Lung (tissue), 12 donors: ENCODE data around the gene DLG2. TPM values are rescaled to one million over a fixed set of nuclear protein-coding genes. Genes with fewer than 3 reads are reported as not detected.
"Not testable (repeated sequence)": the region's sequence is repeated elsewhere in the genome, so short reads cannot be mapped to it uniquely, and the experiment has no call there.

ENCODE experiments used
- ATAC-seq: fragments of 200-7000 bp; cut with Tn5 transposase; one replicate; pipeline ENCODE4 v1.9.1; 2020; ENCODE audit warnings: moderate number of reproducible peaks; ENCODE audit not compliant: insufficient read depth, low FRiP score
- DNase-seq, 3 donors: peaks; one replicate each; pipeline ENCODE4 v3.0.0-alpha.2; 2013 to 2017
- H3K27ac ChIP-seq, 2 donors: one replicate each; pipeline ENCODE4 v1.5.1; 2013; ENCODE audit warnings: mild to moderate bottlenecking in 2 of 2, moderate library complexity in 2 of 2, control low read depth in 1 of 2, inconsistent platforms in 1 of 2, low read depth in 1 of 2, low read length in 1 of 2
- H3K27me3 ChIP-seq, 3 donors: one replicate each; pipeline ENCODE4 v1.5.1; 2013; ENCODE audit warnings: low read length in 2 of 3; ENCODE audit not compliant: control insufficient read depth in 3 of 3, insufficient read depth in 3 of 3
- H3K36me3 ChIP-seq, 4 donors: one replicate each; pipeline ENCODE4 v1.5.1; 2013; ENCODE audit warnings: low read length in 4 of 4, mild to moderate bottlenecking in 1 of 4, moderate library complexity in 1 of 4; ENCODE audit not compliant: control insufficient read depth in 4 of 4, insufficient read depth in 4 of 4
- H3K4me1 ChIP-seq, 5 donors: one replicate each; pipeline ENCODE4 v1.5.1; 2013; ENCODE audit warnings: low read length in 5 of 5, mild to moderate bottlenecking in 2 of 5, moderate library complexity in 1 of 5; ENCODE audit not compliant: control insufficient read depth in 5 of 5, insufficient read depth in 5 of 5
- H3K4me3 ChIP-seq: one replicate; pipeline ENCODE4 v1.5.1; 2013; ENCODE audit warnings: mild to moderate bottlenecking, control low read depth, moderate library complexity
- H3K9ac ChIP-seq, 2 donors: one replicate each; pipeline ENCODE4 v1.5.1; 2013; ENCODE audit warnings: low read length in 2 of 2, control low read depth in 1 of 2; ENCODE audit not compliant: insufficient read depth in 1 of 2
- H3K9me3 ChIP-seq, 4 donors: one replicate each; pipeline ENCODE4 v1.5.1; 2013; ENCODE audit warnings: low read length in 3 of 4, mild to moderate bottlenecking in 1 of 4, moderate library complexity in 1 of 4; ENCODE audit not compliant: control insufficient read depth in 4 of 4, insufficient read depth in 3 of 4
- CTCF ChIP-seq: IDR thresholded peaks from 2 replicates; pipeline ENCODE4 v1.5.1; 2012; ENCODE audit warnings: mild to moderate bottlenecking; ENCODE audit errors: control extremely low read depth, extremely low read depth
- WGBS, 2 donors: extraction: QIAGEN DNeasy Blood & Tissue Kit; methylation state at CpG; one replicate each; pipeline ENCODE4 v1.1.7; 2013; 5-methylcytosine and 5-hydroxymethylcytosine counted together
- polyA plus RNA-seq, 2 donors: library from polyadenylated mRNA; stranded (reverse); fragments of 200-250 nt; gene quantifications; one replicate each; pipeline ENCODE4 v1.2.1, GENCODE V29; 2013
- total RNA-seq, 2 donors: library from RNA; depleted of rRNA in 1 of 2; stranded (reverse); fragments of >200 nt in 1 of 2; gene quantifications; one replicate each; pipeline ENCODE4 v1.2.1, GENCODE V29; 2014 to 2021
- donor health status: control.
- donor health status: control.
- donor health status: Bipolar disorder and iron deficiency.
- donor health status: healthy.
- donor health status: DM: yes; HTN: yes; CAD: no.

DLG2 gene
- total and polyA plus RNA-seq, 4 donors, result 0.32 to 24.1 (median 5.4) TPM

- Histone ChIP-seq H3K4me1 (peaks cover 0 to 5% (median 0%) of the 10 kb centered on the region in 5 donors), H3K9me3 (peaks cover 0 to 4% (median 0%) of the 10 kb centered on the region in 4 donors), H3K9ac (no peak overlapping the region), H3K4me3 (no peak overlapping the region), H3K27me3 (no peaks in the 10 kb centered on the region), H3K36me3 (no peaks in the 10 kb centered on the region), H3K27ac (no peak overlapping the region)
- ATAC-seq (no peak), DNase-seq (no peak)
- no peak for TF ChIP-seq CTCF
- WGBS, 2 donors, result 57 to 72% methylated on average over 2 of the region's 2 CpGs
Measured at GRCh38 chr11:83427943-83428342, 2199.2 kb downstream of the DLG2 start.

GRCh38 chr11:83427501-83427900 is 2199.6 kb downstream of the DLG2 start:
- no peak for TF ChIP-seq CTCF
- WGBS, 2 donors, result 76 to 85% methylated on average over 2 of the region's 2 CpGs
- H3K27ac ChIP-seq, result no peak overlapping the region

GRCh38 chr11:83425137-83425466 is 2202.0 kb downstream of the DLG2 start:
- H3K36me3 ChIP-seq, result no peaks in the 10 kb centered on the region
- H3K9ac ChIP-seq, result no peak overlapping the region
- peaks cover 0 to 4% (median 0%) of the 10 kb centered on the region in 4 donors for H3K9me3 ChIP-seq
- TF ChIP-seq CTCF, result no peak
- H3K4me1 ChIP-seq, result peaks cover 0 to 5% (median 0%) of the 10 kb centered on the region in 5 donors
- no peak overlapping the region for H3K4me3 ChIP-seq
- H3K27me3 ChIP-seq, result no peaks in the 10 kb centered on the region
- ATAC-seq (no peak), DNase-seq (no peak)
- no peak overlapping the region for H3K27ac ChIP-seq

More at GRCh38 chr11:83427501-83427900, 2199.6 kb downstream of the DLG2 start:
- DNase-seq (no peak), ATAC-seq (no peak)
- peaks cover 0 to 3% (median 0%) of the 10 kb centered on the region in 4 donors for H3K9me3 ChIP-seq
- no peaks in the 10 kb centered on the region for H3K36me3 ChIP-seq
- H3K4me1 ChIP-seq, result peaks cover 0 to 5% (median 0%) of the 10 kb centered on the region in 5 donors
- no peak overlapping the region for H3K9ac ChIP-seq
- H3K27me3 ChIP-seq, result no peaks in the 10 kb centered on the region
- no peak overlapping the region for H3K4me3 ChIP-seq

GRCh38 chr11:83424376-83425136 is 2202.6 kb downstream of the DLG2 start:
- TF ChIP-seq CTCF, result no peak
- DNase-seq (no peak), ATAC-seq (no peak)
- Histone ChIP-seq H3K27me3 (no peaks in the 10 kb centered on the region), H3K36me3 (no peaks in the 10 kb centered on the region), H3K4me1 (peaks cover 0 to 3% (median 0%) of the 10 kb centered on the region in 5 donors), H3K27ac (no peak overlapping the region), H3K9ac (no peak overlapping the region), H3K9me3 (peaks cover 0 to 4% (median 0%) of the 10 kb centered on the region in 4 donors), H3K4me3 (no peak overlapping the region)
- 73 to 85% methylated on average over 2 of the region's 2 CpGs for WGBS, 2 donors

- not testable (repeated sequence) for H3K9ac ChIP-seq, H3K27me3 ChIP-seq, ATAC-seq, H3K27ac ChIP-seq, H3K9me3 ChIP-seq, DNase-seq, H3K36me3 ChIP-seq, H3K4me3 ChIP-seq, H3K4me1 ChIP-seq
- 82 to 96% methylated on average over 5 of the region's 5 CpGs for WGBS, 2 donors
Measured at GRCh38 chr11:83422641-83423040, 2204.5 kb downstream of the DLG2 start.
